ENCODE measurements around the gene GSDME. TPM values are rescaled to one million over a fixed set of nuclear protein-coding genes. Genes with fewer than 3 reads are reported as not detected.

GSDME gene
- polyA plus RNA-seq, 2 donors = 1.1 to 3.4 TPM

DNA sequence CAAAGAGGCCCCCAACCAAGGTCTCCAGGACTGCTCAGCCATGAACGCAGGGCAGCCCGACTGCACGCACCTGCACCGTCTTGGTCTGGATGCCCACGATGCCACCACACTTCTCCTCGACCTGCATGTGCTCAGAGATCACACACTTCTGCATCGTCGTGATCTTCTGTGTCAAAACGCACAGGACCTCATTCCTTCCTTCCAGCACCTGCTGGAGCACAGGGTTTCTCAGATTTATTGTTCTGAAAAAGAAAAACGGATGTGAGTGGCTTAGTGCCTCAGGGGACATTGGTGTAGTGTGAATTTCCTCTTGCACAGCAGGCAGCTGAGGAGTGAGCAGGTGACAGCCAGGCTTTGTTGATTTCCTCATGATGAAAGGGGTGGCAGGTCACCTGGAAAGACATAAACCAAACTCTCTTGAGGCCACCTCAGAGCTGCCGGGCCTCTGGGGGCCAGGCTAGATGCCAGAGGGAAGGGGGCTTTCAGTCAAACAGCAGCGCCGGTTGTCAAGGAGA is 38.2 kb downstream of the GSDME start:
- Histone ChIP-seq H3K27ac (ENCODE audit: low read depth in 2 of 2, low read length in 1 of 2) (no peak overlapping the region), H3K4me1 (ENCODE audit: control insufficient read depth in 2 of 2, insufficient read depth in 2 of 2, low read length in 1 of 2) (peaks cover 0 to 4% of the 10 kb centered on the region in 2 donors), H3K9me3 (ENCODE audit: control insufficient read depth in 2 of 2, insufficient read depth in 1 of 2, low read depth in 1 of 2, low read length in 1 of 2) (no peaks in the 10 kb centered on the region), H3K36me3 (ENCODE audit: control insufficient read depth in 2 of 2, insufficient read depth in 2 of 2, low read length in 1 of 2) (no peaks in the 10 kb centered on the region), H3K27me3 (ENCODE audit: control insufficient read depth in 1 of 2, insufficient read depth in 2 of 2, low read length in 2 of 2) (no peaks in the 10 kb centered on the region), H3K4me3 (ENCODE audit: low read depth in 1 of 2, low read length in 2 of 2) (no peak overlapping the region)
- 76 to 79% methylated on average over 13 of the region's 13 CpGs for WGBS, 2 donors

DNA sequence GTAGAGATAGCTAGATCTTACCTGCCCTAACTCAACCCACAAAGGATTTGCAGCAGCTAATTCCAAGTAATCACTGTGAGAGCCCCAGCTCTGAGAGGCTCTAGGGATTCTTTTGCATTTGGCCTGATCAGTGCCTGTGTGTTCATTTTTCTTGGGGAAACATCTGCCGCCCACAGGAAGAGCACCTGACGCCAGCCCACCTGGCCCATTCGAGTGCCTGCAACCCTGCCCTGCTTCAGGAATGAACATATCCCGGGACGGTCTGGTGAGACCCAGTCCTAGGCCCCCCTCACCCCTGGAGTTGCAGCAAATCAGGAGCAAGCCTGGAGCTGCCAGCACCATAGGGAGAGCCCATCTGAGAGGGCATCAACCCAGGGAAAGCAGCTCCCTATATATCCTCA is 38.8 kb downstream of the GSDME start:
- Histone ChIP-seq H3K4me1 (ENCODE audit: control insufficient read depth in 2 of 2, insufficient read depth in 2 of 2, low read length in 1 of 2) (peaks cover 0 to 4% of the 10 kb centered on the region in 2 donors), H3K27me3 (ENCODE audit: control insufficient read depth in 1 of 2, insufficient read depth in 2 of 2, low read length in 2 of 2) (no peaks in the 10 kb centered on the region), H3K36me3 (ENCODE audit: control insufficient read depth in 2 of 2, insufficient read depth in 2 of 2, low read length in 1 of 2) (no peaks in the 10 kb centered on the region), H3K9me3 (ENCODE audit: control insufficient read depth in 2 of 2, insufficient read depth in 1 of 2, low read depth in 1 of 2, low read length in 1 of 2) (no peaks in the 10 kb centered on the region), H3K27ac (ENCODE audit: low read depth in 2 of 2, low read length in 1 of 2) (no peak overlapping the region), H3K4me3 (ENCODE audit: low read depth in 1 of 2, low read length in 2 of 2) (no peak overlapping the region)
- WGBS, 2 donors = 81 to 90% methylated on average over 5 of the region's 5 CpGs

DNA sequence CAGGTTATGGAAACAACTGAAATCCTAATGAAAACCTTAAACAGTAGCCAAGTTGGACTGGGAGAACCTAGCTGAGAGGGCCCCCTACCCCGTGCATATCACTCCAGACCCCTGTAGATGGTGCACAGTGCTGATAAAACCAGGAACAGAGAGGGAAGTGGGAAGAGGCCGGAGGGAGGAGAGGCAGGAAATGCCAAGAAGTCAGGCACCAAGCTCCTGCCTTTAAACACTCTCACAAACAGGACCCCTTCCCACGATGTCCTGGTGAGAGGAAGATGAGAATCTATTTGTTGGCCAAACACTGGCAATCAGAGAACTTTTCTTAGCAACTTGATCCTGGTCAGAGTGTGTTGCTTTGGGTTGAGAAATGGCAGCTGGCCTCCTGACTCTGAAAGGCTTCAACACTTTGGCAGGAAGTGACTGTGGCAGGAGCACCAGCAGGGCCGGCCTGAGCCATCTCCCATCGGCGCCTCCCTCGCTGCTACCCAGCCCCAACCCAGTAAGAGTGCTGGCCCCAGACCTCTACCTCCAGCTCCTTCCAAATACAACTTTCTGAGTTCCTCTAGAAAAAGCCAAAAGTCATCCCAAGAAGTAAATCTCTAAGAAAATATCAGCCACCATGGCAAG is 39.5 kb downstream of the GSDME start:
- Histone ChIP-seq H3K27ac (ENCODE audit: low read depth in 2 of 2, low read length in 1 of 2) (no peak overlapping the region), H3K27me3 (ENCODE audit: control insufficient read depth in 1 of 2, insufficient read depth in 2 of 2, low read length in 2 of 2) (no peaks in the 10 kb centered on the region), H3K4me1 (ENCODE audit: control insufficient read depth in 2 of 2, insufficient read depth in 2 of 2, low read length in 1 of 2) (peaks cover 0 to 4% of the 10 kb centered on the region in 2 donors), H3K9me3 (ENCODE audit: control insufficient read depth in 2 of 2, insufficient read depth in 1 of 2, low read depth in 1 of 2, low read length in 1 of 2) (no peaks in the 10 kb centered on the region), H3K4me3 (ENCODE audit: low read depth in 1 of 2, low read length in 2 of 2) (no peak overlapping the region), H3K36me3 (ENCODE audit: control insufficient read depth in 2 of 2, insufficient read depth in 2 of 2, low read length in 1 of 2) (no peaks in the 10 kb centered on the region)
- 77 to 78% methylated on average over 7 of the region's 7 CpGs for WGBS, 2 donors

DNA sequence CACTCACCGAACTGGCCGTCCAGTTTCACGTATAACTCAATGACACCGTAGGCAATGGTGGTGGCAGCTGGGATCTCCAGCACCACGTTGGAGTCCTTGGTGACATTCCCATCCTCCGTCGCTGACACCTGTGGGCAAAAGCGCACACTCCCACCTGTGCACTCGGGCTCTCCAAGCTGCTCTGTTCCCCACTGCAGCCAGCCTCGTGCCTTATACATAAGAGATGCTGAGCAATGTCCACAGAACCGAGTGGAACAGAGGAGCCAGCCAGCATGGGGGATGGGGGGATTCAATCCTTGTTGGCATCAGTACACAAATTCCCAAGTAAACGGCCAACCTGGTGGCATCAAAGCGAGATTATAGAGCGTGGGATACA is 40.0 kb downstream of the GSDME start:
- Histone ChIP-seq H3K4me1 (ENCODE audit: control insufficient read depth in 2 of 2, insufficient read depth in 2 of 2, low read length in 1 of 2) (peaks cover 0 to 4% of the 10 kb centered on the region in 2 donors), H3K27me3 (ENCODE audit: control insufficient read depth in 1 of 2, insufficient read depth in 2 of 2, low read length in 2 of 2) (no peaks in the 10 kb centered on the region), H3K9me3 (ENCODE audit: control insufficient read depth in 2 of 2, insufficient read depth in 1 of 2, low read depth in 1 of 2, low read length in 1 of 2) (no peaks in the 10 kb centered on the region), H3K27ac (ENCODE audit: low read depth in 2 of 2, low read length in 1 of 2) (no peak overlapping the region), H3K36me3 (ENCODE audit: control insufficient read depth in 2 of 2, insufficient read depth in 2 of 2, low read length in 1 of 2) (no peaks in the 10 kb centered on the region), H3K4me3 (ENCODE audit: low read depth in 1 of 2, low read length in 2 of 2) (no peak overlapping the region)
- WGBS, 2 donors = 85 to 86% methylated on average over 14 of the region's 14 CpGs

DNA sequence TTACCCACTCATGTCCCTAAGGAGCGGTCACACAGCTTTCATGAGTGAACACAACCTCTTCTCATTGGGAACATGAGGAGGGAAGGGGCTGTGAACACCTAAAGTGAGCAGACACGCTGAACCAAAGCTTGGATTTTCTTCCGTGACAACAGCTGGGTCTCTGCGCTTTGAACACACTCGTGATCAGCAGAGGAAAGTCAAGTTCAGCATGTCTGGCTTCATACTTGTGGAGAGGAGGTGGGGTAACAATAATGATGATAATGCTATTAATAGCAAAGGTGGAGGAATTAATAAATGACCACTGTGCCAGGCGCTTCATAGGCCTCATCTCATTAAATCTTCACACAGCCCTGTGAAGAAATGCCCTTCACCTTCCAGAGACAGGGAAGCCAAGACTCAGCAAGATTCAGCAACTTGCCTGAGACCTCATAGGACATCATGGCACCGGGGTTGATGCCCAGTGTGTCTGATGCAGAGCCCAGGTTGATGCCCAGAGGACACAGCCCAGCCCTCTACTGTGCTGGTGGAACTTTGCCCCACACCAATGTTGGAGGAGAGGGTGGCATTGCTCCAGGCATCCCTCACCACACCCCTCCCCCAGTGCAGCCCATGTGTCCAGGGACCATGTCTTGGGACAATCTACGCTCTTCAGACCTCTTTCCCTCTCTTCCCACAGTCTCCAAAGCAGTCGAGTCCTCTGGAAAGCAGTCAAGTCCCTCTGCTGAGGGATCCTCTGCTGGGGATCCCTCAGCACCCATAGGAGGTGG is 40.6 kb downstream of the GSDME start:
- Histone ChIP-seq H3K4me1 (ENCODE audit: control insufficient read depth in 2 of 2, insufficient read depth in 2 of 2, low read length in 1 of 2) (peaks cover 0 to 4% of the 10 kb centered on the region in 2 donors), H3K4me3 (ENCODE audit: low read depth in 1 of 2, low read length in 2 of 2) (no peak overlapping the region), H3K9me3 (ENCODE audit: control insufficient read depth in 2 of 2, insufficient read depth in 1 of 2, low read depth in 1 of 2, low read length in 1 of 2) (no peaks in the 10 kb centered on the region), H3K27me3 (ENCODE audit: control insufficient read depth in 1 of 2, insufficient read depth in 2 of 2, low read length in 2 of 2) (no peaks in the 10 kb centered on the region), H3K36me3 (ENCODE audit: control insufficient read depth in 2 of 2, insufficient read depth in 2 of 2, low read length in 1 of 2) (no peaks in the 10 kb centered on the region), H3K27ac (ENCODE audit: low read depth in 2 of 2, low read length in 1 of 2) (no peak overlapping the region)
- WGBS, 2 donors = 88 to 91% methylated on average over 9 of the region's 9 CpGs

- WGBS, 2 donors = 59 to 67% methylated on average over 16 of the region's 16 CpGs
- no peaks in the 10 kb centered on the region for H3K4me1 ChIP-seq (ENCODE audit: control insufficient read depth in 2 of 2, insufficient read depth in 2 of 2, low read length in 1 of 2)
- no peaks in the 10 kb centered on the region for H3K9me3 ChIP-seq (ENCODE audit: control insufficient read depth in 2 of 2, insufficient read depth in 1 of 2, low read depth in 1 of 2, low read length in 1 of 2)
- H3K27ac ChIP-seq (ENCODE audit: low read depth in 2 of 2, low read length in 1 of 2) = no peak overlapping the region
- H3K4me3 ChIP-seq (ENCODE audit: low read depth in 1 of 2, low read length in 2 of 2) = no peak overlapping the region
- H3K27me3 ChIP-seq (ENCODE audit: control insufficient read depth in 1 of 2, insufficient read depth in 2 of 2, low read length in 2 of 2) = no peaks in the 10 kb centered on the region
- no peaks in the 10 kb centered on the region for H3K36me3 ChIP-seq (ENCODE audit: control insufficient read depth in 2 of 2, insufficient read depth in 2 of 2, low read length in 1 of 2)
Measured at GRCh38 chr7:24715661-24716479, 41.4 kb downstream of the GSDME start.

DNA sequence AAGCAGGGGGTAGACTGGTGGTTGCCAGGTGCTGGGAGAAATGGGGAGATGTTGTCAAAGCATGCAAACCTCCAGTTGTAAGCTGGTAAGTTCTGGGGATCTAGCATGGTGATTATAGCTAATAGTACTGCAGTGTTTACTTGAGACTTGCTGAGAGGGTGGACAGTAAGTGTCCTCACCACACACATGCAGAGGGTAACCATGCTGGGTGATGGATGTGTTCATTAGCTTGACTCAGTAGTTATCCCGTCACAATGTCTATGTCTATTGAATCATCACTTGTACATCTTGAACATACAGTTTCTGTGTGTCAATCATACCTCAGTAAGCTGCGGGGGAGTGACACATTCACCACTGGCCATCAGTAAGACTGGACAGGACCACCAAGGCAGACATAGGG is 42.1 kb downstream of the GSDME start:
- Histone ChIP-seq H3K4me3 (ENCODE audit: low read depth in 1 of 2, low read length in 2 of 2) (no peak overlapping the region), H3K9me3 (ENCODE audit: control insufficient read depth in 2 of 2, insufficient read depth in 1 of 2, low read depth in 1 of 2, low read length in 1 of 2) (no peaks in the 10 kb centered on the region), H3K4me1 (ENCODE audit: control insufficient read depth in 2 of 2, insufficient read depth in 2 of 2, low read length in 1 of 2) (no peaks in the 10 kb centered on the region), H3K27ac (ENCODE audit: low read depth in 2 of 2, low read length in 1 of 2) (no peak overlapping the region), H3K36me3 (ENCODE audit: control insufficient read depth in 2 of 2, insufficient read depth in 2 of 2, low read length in 1 of 2) (no peaks in the 10 kb centered on the region), H3K27me3 (ENCODE audit: control insufficient read depth in 1 of 2, insufficient read depth in 2 of 2, low read length in 2 of 2) (no peaks in the 10 kb centered on the region)
- 90 to 95% methylated on average over 2 of the region's 2 CpGs for WGBS, 2 donors

DNA sequence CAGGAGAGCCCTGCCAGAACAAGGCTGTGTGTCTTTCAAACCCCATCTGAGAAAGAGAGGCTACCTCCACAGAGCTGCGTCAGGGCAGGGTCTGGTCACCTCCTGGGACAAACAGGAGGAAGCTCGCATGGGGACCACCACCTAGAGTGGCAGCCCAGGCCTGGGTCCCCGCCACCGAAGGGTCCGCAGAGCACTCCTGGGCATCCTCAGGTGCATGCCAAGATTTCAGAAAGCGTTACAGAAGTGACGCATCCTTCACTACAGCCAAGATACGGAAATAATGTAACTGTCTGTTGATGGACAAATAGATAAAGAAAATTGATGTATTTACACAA is 42.6 kb downstream of the GSDME start:
- no peaks in the 10 kb centered on the region for H3K4me1 ChIP-seq (ENCODE audit: control insufficient read depth in 2 of 2, insufficient read depth in 2 of 2, low read length in 1 of 2)
- no peak overlapping the region for H3K4me3 ChIP-seq (ENCODE audit: low read depth in 1 of 2, low read length in 2 of 2)
- 92 to 95% methylated on average over 8 of the region's 8 CpGs for WGBS, 2 donors
- no peaks in the 10 kb centered on the region for H3K36me3 ChIP-seq (ENCODE audit: control insufficient read depth in 2 of 2, insufficient read depth in 2 of 2, low read length in 1 of 2)
- H3K27ac ChIP-seq (ENCODE audit: low read depth in 2 of 2, low read length in 1 of 2) = no peak overlapping the region
- no peaks in the 10 kb centered on the region for H3K9me3 ChIP-seq (ENCODE audit: control insufficient read depth in 2 of 2, insufficient read depth in 1 of 2, low read depth in 1 of 2, low read length in 1 of 2)
- no peaks in the 10 kb centered on the region for H3K27me3 ChIP-seq (ENCODE audit: control insufficient read depth in 1 of 2, insufficient read depth in 2 of 2, low read length in 2 of 2)

DNA sequence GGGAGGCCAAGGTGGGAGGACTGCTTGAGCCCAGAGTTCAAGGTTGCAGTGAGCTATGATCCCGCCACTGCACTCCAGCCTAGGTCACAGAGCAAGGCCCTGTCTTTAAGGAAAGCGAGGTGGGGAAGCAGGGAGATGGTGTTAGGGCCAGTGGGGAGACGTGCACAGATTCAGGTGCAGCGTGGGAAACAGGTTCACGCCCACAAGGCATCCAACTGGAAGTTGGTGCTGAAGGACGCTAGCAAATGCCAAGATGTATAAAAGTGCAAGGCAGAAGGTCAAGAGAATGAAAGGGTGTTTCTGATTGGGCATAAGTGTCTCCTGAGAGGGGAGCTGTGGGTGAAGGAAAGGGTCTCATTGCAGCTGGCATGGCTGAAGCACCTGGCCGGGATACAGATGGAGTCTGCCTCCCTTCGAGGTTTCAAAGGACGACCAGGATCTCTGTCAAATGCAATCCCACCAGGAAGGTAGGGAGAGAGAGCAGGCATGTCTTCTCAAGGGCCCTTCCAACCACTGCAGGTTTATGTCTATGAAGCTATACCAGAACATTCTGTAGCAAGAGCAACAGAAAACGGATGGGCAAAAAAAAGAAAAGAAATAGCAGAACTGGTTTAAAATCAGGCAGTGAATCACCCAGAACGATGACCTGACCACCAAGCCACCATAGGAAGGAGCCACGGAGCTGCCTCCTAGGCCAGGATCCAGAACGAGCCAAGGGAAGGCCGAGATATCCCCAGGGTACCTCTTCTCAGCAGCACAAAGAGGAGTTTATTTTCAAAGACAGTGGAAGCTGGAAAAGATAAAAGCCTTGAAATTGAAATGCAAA is 43.2 kb downstream of the GSDME start:
- Histone ChIP-seq H3K9me3 (ENCODE audit: control insufficient read depth in 2 of 2, insufficient read depth in 1 of 2, low read depth in 1 of 2, low read length in 1 of 2) (no peaks in the 10 kb centered on the region), H3K4me3 (ENCODE audit: low read depth in 1 of 2, low read length in 2 of 2) (no peak overlapping the region), H3K27ac (ENCODE audit: low read depth in 2 of 2, low read length in 1 of 2) (no peak overlapping the region), H3K36me3 (ENCODE audit: control insufficient read depth in 2 of 2, insufficient read depth in 2 of 2, low read length in 1 of 2) (no peaks in the 10 kb centered on the region), H3K4me1 (ENCODE audit: control insufficient read depth in 2 of 2, insufficient read depth in 2 of 2, low read length in 1 of 2) (no peaks in the 10 kb centered on the region), H3K27me3 (ENCODE audit: control insufficient read depth in 1 of 2, insufficient read depth in 2 of 2, low read length in 2 of 2) (no peaks in the 10 kb centered on the region)
- 84 to 88% methylated on average over 14 of the region's 14 CpGs for WGBS, 2 donors
